Neuronal stem cell (in vitro differentiated cells): ENCODE data around the gene RAVER1.

Experiments used
- DNase-seq: peaks from one replicate; pipeline ENCODE4 v3.0.0-alpha.2; 2013; ENCODE audit warnings: low spot score
- H2AFZ ChIP-seq: one replicate; pipeline ENCODE4 v1.6.1; 2013; ENCODE audit warnings: mild to moderate bottlenecking, low read length, inconsistent platforms
- H2AK5ac ChIP-seq: 2 replicates; pipeline ENCODE4 v1.6.1; 2013; ENCODE audit warnings: low read depth, mild to moderate bottlenecking, inconsistent platforms, low read length, moderate library complexity, mixed read lengths
- H2BK120ac ChIP-seq: 2 replicates; pipeline ENCODE4 v1.6.1; 2013; ENCODE audit warnings: low read depth, mild to moderate bottlenecking, inconsistent platforms, low read length, moderate library complexity, mixed read lengths
- H2BK12ac ChIP-seq: one replicate; pipeline ENCODE4 v1.6.1; 2013; ENCODE audit warnings: low read length, inconsistent platforms
- H2BK15ac ChIP-seq: 2 replicates; pipeline ENCODE4 v1.6.1; 2013; ENCODE audit warnings: mild to moderate bottlenecking, low read length, inconsistent platforms, mixed read lengths
- H2BK5ac ChIP-seq: one replicate; pipeline ENCODE4 v1.6.1; 2013; ENCODE audit warnings: inconsistent platforms, mild to moderate bottlenecking, low read length, moderate library complexity
- H3K14ac ChIP-seq: one replicate; pipeline ENCODE4 v1.6.1; 2013; ENCODE audit warnings: low read length, inconsistent platforms
- H3K18ac ChIP-seq: 2 replicates; pipeline ENCODE4 v1.6.1; 2013; ENCODE audit warnings: low read length, inconsistent platforms
- H3K23ac ChIP-seq: 2 replicates; pipeline ENCODE4 v1.6.1; 2013; ENCODE audit warnings: low read depth, mild to moderate bottlenecking, mixed read lengths, low read length, inconsistent platforms; ENCODE audit not compliant: poor library complexity
- H3K27ac ChIP-seq: replicated peaks from 3 replicates; pipeline ENCODE4 v1.5.1; 2013; ENCODE audit warnings: low read length, inconsistent platforms
- H3K27me3 ChIP-seq, 3 experiments: 2 replicates each; pipeline ENCODE4 v1.6.1; 2013; ENCODE audit warnings: low read length in 3 of 3, mild to moderate bottlenecking in 2 of 3, inconsistent platforms in 1 of 3, low read depth in 1 of 3, mixed read lengths in 1 of 3, moderate library complexity in 1 of 3; ENCODE audit not compliant: control insufficient read depth in 3 of 3, insufficient read depth in 3 of 3
- H3K36me3 ChIP-seq, 2 donors: replicated peaks in 1 of 2; 2 replicates each; pipeline ENCODE4 v1.6.1; 2013; ENCODE audit warnings: low read length in 2 of 2; ENCODE audit not compliant: control insufficient read depth in 2 of 2, insufficient read depth in 2 of 2
- H3K4ac ChIP-seq: 2 replicates; pipeline ENCODE4 v1.6.1; 2013; ENCODE audit warnings: inconsistent platforms, mild to moderate bottlenecking, low read length, moderate library complexity
- H3K4me1 ChIP-seq, 2 donors: 1 replicate in 1 of 2; 2 replicates in 1 of 2; pipeline ENCODE4 v1.6.1; 2013; ENCODE audit warnings: low read length in 2 of 2, low read depth in 1 of 2; ENCODE audit not compliant: control insufficient read depth in 2 of 2, insufficient read depth in 1 of 2
- H3K4me2 ChIP-seq: one replicate; pipeline ENCODE4 v1.6.1; 2013; ENCODE audit warnings: mild to moderate bottlenecking, low read length, inconsistent platforms; ENCODE audit not compliant: insufficient read depth, poor library complexity, severe bottlenecking
- H3K4me3 ChIP-seq, 2 donors: 2 replicates each; pipeline ENCODE4 v1.5.1; 2013; ENCODE audit warnings: low read length in 2 of 2, mild to moderate bottlenecking in 2 of 2, inconsistent platforms in 1 of 2, moderate library complexity in 1 of 2
- H3K79me1 ChIP-seq: one replicate; pipeline ENCODE4 v1.6.1; 2013; ENCODE audit warnings: low read depth, mild to moderate bottlenecking, inconsistent platforms, low read length, moderate library complexity
- H3K9ac ChIP-seq: one replicate; pipeline ENCODE4 v1.6.1; 2013; ENCODE audit warnings: mild to moderate bottlenecking, low read depth, low read length, inconsistent platforms; ENCODE audit not compliant: poor library complexity
- H3K9me3 ChIP-seq, 2 donors: replicated peaks in 1 of 2; 2 replicates each; pipeline versions ENCODE3 to v1.6.1; 2013; ENCODE audit warnings: low read length in 2 of 2, mild to moderate bottlenecking in 2 of 2, inconsistent platforms in 1 of 2, low read depth in 1 of 2, mixed read lengths in 1 of 2, moderate library complexity in 1 of 2; ENCODE audit not compliant: control insufficient read depth in 2 of 2, insufficient read depth in 1 of 2
- H4K8ac ChIP-seq: one replicate; pipeline ENCODE4 v1.6.1; 2013; ENCODE audit warnings: low read depth, mild to moderate bottlenecking, inconsistent platforms, low read length, moderate library complexity
- H4K91ac ChIP-seq: one replicate; pipeline ENCODE4 v1.6.1; 2013; ENCODE audit warnings: low read length, low read depth, mild to moderate bottlenecking, inconsistent platforms; ENCODE audit not compliant: poor library complexity
- WGBS, 2 donors: extraction: QIAGEN DNeasy Blood & Tissue Kit; methylation state at CpG; one replicate each; pipeline ENCODE4 v1.1.7; 2013; ENCODE audit warnings: missing lambda C conversion rate in 2 of 2, mixed read lengths in 1 of 2; ENCODE audit not compliant: insufficient read length in 2 of 2, insufficient replicate concordance in 1 of 2; ENCODE audit errors: extremely low coverage in 2 of 2; 5-methylcytosine and 5-hydroxymethylcytosine counted together

Gene RAVER1

GRCh38 chr19:10299545-10300458 lies 33.5 kb downstream of the RAVER1 start:
- Histone ChIP-seq H2AK5ac (peak overlapping the region; percentile 70), H4K8ac (peak overlapping the region; percentile 76), H2AFZ (peak overlapping the region; percentile 56), H3K4ac (no peak overlapping the region), H3K4me1 (peaks cover 7% of the 10 kb centered on the region in 2 donors), H3K18ac (no peak overlapping the region), H3K79me1 (no peaks in the 10 kb centered on the region), H3K9me3 (no peaks in the 10 kb centered on the region), H4K91ac (no peak overlapping the region), H3K4me3 (peak overlapping the region in 1 of 2 donors; percentile 6), H3K27ac (no peak overlapping the region), H2BK120ac (peak overlapping the region; percentile 47), H3K36me3 (peaks cover 0 to 2% of the 10 kb centered on the region in 2 donors), H2BK15ac (no peak overlapping the region), H3K4me2 (no peak overlapping the region), H3K14ac (no peak overlapping the region), H2BK12ac (no peak overlapping the region), H3K23ac (peak overlapping the region; percentile 68), H2BK5ac (peak overlapping the region; percentile 87), H3K27me3 (peaks cover 17 to 25% (median 25%) of the 10 kb centered on the region in 3 experiments), H3K9ac (peak overlapping the region; percentile 30)
- WGBS, 2 donors = no CpG with 5 or more reads among the region's 14 CpGs
- no peak for DNase-seq

DNA sequence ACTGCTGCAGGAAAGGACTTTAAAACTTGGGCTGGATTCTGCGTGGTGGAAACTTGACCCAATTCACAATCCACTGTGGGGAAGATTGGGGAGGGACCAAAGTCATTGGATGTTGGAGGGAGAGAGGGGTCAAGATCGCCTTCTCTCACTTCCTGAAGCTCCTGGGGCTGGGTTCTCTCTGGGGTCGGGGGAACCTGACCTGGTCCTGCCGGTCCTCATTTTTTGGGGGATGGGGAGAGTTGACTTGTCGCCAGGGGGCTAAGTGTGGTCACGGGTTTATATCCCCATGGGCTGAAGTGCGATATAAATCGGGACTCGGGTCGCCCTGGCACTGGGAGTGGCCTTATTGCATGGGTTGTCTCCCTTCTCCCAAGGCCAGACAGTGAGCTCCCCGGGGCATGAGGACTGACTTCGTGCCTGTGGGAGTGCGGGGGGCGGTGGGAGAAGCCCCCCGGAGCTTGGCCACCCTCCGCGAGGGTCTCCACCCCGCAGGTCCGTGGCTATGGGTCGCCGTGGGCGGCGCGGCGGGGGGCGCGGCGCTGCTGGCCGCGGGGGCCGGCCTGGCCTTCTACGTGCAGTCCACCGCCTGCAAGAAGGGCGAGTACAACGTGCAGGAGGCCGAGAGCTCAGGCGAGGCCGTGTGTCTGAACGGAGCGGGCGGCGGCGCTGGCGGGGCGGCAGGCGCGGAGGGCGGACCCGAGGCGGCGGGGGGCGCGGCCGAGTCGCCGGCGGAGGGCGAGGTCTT lies 37.3 kb downstream of the RAVER1 start:
- Histone ChIP-seq H2BK5ac (peak overlapping the region; percentile 5), H3K14ac (no peak overlapping the region), H3K27me3 (peaks cover 51 to 63% (median 61%) of the 10 kb centered on the region in 3 experiments), H3K4me1 (peaks cover 17 to 19% of the 10 kb centered on the region in 2 donors), H3K9me3 (peaks cover 5 to 6% of the 10 kb centered on the region in 2 donors), H3K18ac (peak overlapping the region; percentile 81), H4K8ac (no peak overlapping the region), H2AFZ (peak overlapping the region; percentile 90), H2BK15ac (no peak overlapping the region), H3K23ac (no peak overlapping the region), H2AK5ac (peak overlapping the region; percentile 56), H3K4me2 (peak overlapping the region; percentile 48), H4K91ac (no peak overlapping the region), H3K79me1 (no peaks in the 10 kb centered on the region), H3K36me3 (no peaks in the 10 kb centered on the region), H3K27ac (no peak overlapping the region), H2BK120ac (no peak overlapping the region), H3K9ac (no peak overlapping the region), H2BK12ac (peak overlapping the region; percentile 30), H3K4me3 (peak overlapping the region in 1 of 2 donors; percentile 24), H3K4ac (no peak overlapping the region)
- DNase-seq = no peak
- no CpG with 5 or more reads among the region's 58 CpGs for WGBS, 2 donors

- no peak overlapping the region for H3K4ac ChIP-seq
- no peak overlapping the region for H2BK12ac ChIP-seq
- H2BK5ac ChIP-seq = peak overlapping the region; percentile 5
- H3K36me3 ChIP-seq = no peaks in the 10 kb centered on the region
- H3K14ac ChIP-seq = no peak overlapping the region
- peak overlapping the region; percentile 83 for H3K18ac ChIP-seq
- H2AK5ac ChIP-seq = no peak overlapping the region
- H4K8ac ChIP-seq = no peak overlapping the region
- no peaks in the 10 kb centered on the region for H3K79me1 ChIP-seq
- WGBS, 2 donors = no CpG with 5 or more reads among the region's 48 CpGs
- no peak overlapping the region for H4K91ac ChIP-seq
- H3K9me3 ChIP-seq = peaks cover 5 to 8% of the 10 kb centered on the region in 2 donors
- no peak overlapping the region for H2BK120ac ChIP-seq
- H3K4me3 ChIP-seq = no peak overlapping the region
- H3K4me1 ChIP-seq = peaks cover 23 to 26% of the 10 kb centered on the region in 2 donors
- H2AFZ ChIP-seq = no peak overlapping the region
- no peak overlapping the region for H3K4me2 ChIP-seq
- DNase-seq = no peak
- no peak overlapping the region for H2BK15ac ChIP-seq
- H3K23ac ChIP-seq = peak overlapping the region; percentile 80
- peaks cover 58 to 70% (median 67%) of the 10 kb centered on the region in 3 experiments for H3K27me3 ChIP-seq
- no peak overlapping the region for H3K9ac ChIP-seq
- H3K27ac ChIP-seq = no peak overlapping the region
Observed at GRCh38 chr19:10295305-10295846, 38.0 kb downstream of the RAVER1 start.
